HL-60/S4 treated with phorbol 12-myristate 13-acetate at 8.2 ng/mL for 4 days and 3 days (cell line): Measurements from ENCODE around the gene C12orf76.
"Not testable (repeated sequence)": the region's sequence is repeated elsewhere in the genome, so short reads cannot be mapped to it uniquely, and the experiment has no call there.

Experiments
- in situ Hi-C: fragments of 300-500 bp; cut with MboI; formaldehyde crosslinking; loops from 2 replicates; pipeline ENCODE4 v1.15.0; 2022; ENCODE audit warnings: low sequenced_read_pairs

The C12orf76 gene

GRCh38 chr12:110067531-110067930 lies 19.2 kb upstream of the C12orf76 start:
- in situ Hi-C loops, result no loop called here

- in situ Hi-C loops, result no loop called here
Measured at GRCh38 chr12:110065540-110065939, 17.2 kb upstream of the C12orf76 start.

GRCh38 chr12:110062241-110062640 lies 13.9 kb upstream of the C12orf76 start:
- in situ Hi-C loops, result no loop called here

- in situ Hi-C loops, result no loop called here
Measured at GRCh38 chr12:110059651-110060000, 11.3 kb upstream of the C12orf76 start.

- in situ Hi-C loops, result no loop called here
Measured at GRCh38 chr12:110058875-110059615, 10.7 kb upstream of the C12orf76 start.

- in situ Hi-C loops, result not testable (repeated sequence)
Measured at GRCh38 chr12:110056643-110057042, 8.3 kb upstream of the C12orf76 start.

- in situ Hi-C loops, result not testable (repeated sequence)
Measured at GRCh38 chr12:110055375-110056352, 7.3 kb upstream of the C12orf76 start.

GRCh38 chr12:110050927-110051326 lies 2.6 kb upstream of the C12orf76 start:
- in situ Hi-C loops, result no loop called here

GRCh38 chr12:110049666-110050065 lies 1.3 kb upstream of the C12orf76 start:
- in situ Hi-C loops, result not testable (repeated sequence)

- in situ Hi-C loops, result not testable (repeated sequence)
Measured at GRCh38 chr12:110049034-110049433, 712 bp upstream of the C12orf76 start.

- in situ Hi-C loops, result no loop called here
Measured at GRCh38 chr12:110047297-110047940, 903 bp downstream of the C12orf76 start.

GRCh38 chr12:110046451-110047187 lies 1.7 kb downstream of the C12orf76 start:
- in situ Hi-C loops, result no loop called here

GRCh38 chr12:110042264-110042663 lies 6.1 kb downstream of the C12orf76 start:
- in situ Hi-C loops, result no loop called here

GRCh38 chr12:110039085-110039807 lies 9.1 kb downstream of the C12orf76 start:
- in situ Hi-C loops, result no loop called here

- in situ Hi-C loops, result no loop called here
Measured at GRCh38 chr12:110038741-110039084, 9.6 kb downstream of the C12orf76 start.

GRCh38 chr12:110037315-110037714 lies 11.0 kb downstream of the C12orf76 start:
- in situ Hi-C loops, result no loop called here

GRCh38 chr12:110035534-110036104 lies 12.7 kb downstream of the C12orf76 start:
- in situ Hi-C loops, result no loop called here

GRCh38 chr12:110033888-110034287 lies 14.4 kb downstream of the C12orf76 start:
- in situ Hi-C loops, result no loop called here

GRCh38 chr12:110029290-110029815 lies 19.0 kb downstream of the C12orf76 start:
- in situ Hi-C loops, result no loop called here

- in situ Hi-C loops, result no loop called here
Measured at GRCh38 chr12:110028323-110028722, 20.0 kb downstream of the C12orf76 start.
